ENCODE results near the gene KRTAP10-3.
"Not testable (repeated sequence)": the region's sequence is repeated elsewhere in the genome, so short reads cannot be mapped to it uniquely, and the experiment has no call there.

The KRTAP10-3 gene

DNA sequence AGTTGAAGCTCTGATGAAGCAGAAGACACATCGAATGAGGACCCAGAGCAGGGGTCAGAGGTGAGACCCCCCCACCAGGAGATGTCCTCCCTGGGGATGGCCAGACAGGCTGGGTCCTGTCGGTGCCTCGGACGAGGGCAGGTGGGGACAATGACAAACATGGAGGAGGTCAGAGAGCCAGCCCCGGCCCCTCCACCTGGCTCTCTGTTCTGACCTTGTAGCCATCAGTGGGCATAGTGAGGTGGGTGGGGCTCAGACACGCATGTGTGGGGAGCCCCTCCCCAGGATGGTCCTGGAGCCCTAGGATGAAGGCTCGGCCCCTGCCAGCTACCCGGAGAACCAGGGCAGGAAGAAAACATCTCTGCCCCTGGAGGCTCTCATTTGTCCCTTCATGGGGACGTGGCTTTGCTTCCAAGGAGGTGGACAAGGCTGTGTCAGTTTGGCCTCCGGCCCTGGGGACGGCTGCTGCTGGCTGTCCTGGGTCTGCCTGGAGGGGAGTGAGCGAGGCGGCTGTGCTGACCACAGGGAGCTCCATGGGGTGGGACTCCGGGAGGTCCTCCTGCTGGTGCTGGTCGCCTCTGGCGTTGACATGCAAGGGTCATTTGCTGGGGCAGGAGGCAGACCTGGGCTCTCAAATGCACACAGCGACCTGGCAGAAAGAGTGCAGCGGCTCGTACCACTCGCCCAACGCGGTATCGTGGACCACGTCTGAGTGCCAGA lies 31.2 kb upstream of the KRTAP10-3 start:
- no peak for FAIRE-seq

GRCh38 chr21:44589094-44589493 lies 30.5 kb upstream of the KRTAP10-3 start:
- no peak for FAIRE-seq

GRCh38 chr21:44585892-44586291 lies 27.3 kb upstream of the KRTAP10-3 start:
- FAIRE-seq: no peak

- FAIRE-seq: no peak
Observed at GRCh38 chr21:44583800-44584147, 25.2 kb upstream of the KRTAP10-3 start.

DNA sequence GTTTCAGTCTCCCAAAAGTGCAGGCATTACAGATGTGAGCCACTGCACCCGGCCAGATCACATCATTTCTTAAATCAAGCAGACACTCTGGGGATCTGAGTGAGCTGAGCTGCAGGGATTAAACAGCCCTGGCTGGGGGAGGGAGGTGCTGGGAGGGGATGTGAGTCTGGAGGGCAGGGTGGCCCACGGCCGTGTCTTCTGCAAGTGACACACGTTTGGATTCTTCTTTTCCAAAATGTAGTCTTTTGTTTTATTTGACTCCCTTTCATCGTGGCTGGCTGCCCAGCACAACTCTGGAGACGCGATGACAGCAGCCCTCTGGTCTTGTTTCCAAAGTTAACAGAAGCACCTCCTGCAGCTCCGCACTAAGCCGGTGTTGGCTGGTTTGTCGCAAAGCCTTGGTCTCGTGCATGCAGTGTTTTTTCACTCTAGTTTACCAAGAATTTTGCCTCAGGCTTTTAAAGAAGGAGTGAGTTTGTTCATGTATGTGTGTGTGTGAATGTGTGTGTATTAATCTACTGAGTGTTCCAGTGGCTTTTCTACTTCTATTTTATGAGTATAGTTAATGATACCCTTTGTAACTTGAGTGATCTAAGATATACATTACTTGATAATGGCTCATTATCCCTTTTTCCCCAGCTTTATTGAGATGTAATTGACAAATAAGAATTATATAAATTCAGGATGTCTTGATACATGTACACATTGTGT lies 24.6 kb upstream of the KRTAP10-3 start:
- FAIRE-seq: no peak

GRCh38 chr21:44582055-44582454 lies 23.5 kb upstream of the KRTAP10-3 start:
- no peak for FAIRE-seq

- no peak for FAIRE-seq
Observed at GRCh38 chr21:44581158-44581557, 22.6 kb upstream of the KRTAP10-3 start.

- FAIRE-seq: not testable (repeated sequence)
Observed at GRCh38 chr21:44580231-44580821, 21.7 kb upstream of the KRTAP10-3 start, which contains the start of gene KRTAP10-5. Gene KRTAP10-5, minus strand, starts transcription at chr21:44580604. Its CDS starts 26 bp downstream, at chr21:44580578.

DNA sequence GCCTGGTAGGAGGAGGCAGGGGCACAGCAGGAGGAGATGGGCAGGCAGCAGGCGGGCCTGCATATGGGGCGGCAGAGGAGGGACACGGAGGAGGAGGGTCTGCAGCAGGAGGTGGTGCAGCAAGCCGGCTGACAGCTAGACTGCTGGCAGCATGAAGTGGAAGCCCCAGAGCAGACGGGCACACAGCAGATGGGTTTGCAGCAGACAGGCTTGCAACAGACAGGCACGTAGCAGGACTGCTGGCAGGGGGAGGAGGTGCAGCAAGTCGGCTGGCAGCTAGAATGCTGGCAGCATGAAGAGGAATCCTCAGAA lies 21.2 kb upstream of the KRTAP10-3 start:
- FAIRE-seq: no peak

DNA sequence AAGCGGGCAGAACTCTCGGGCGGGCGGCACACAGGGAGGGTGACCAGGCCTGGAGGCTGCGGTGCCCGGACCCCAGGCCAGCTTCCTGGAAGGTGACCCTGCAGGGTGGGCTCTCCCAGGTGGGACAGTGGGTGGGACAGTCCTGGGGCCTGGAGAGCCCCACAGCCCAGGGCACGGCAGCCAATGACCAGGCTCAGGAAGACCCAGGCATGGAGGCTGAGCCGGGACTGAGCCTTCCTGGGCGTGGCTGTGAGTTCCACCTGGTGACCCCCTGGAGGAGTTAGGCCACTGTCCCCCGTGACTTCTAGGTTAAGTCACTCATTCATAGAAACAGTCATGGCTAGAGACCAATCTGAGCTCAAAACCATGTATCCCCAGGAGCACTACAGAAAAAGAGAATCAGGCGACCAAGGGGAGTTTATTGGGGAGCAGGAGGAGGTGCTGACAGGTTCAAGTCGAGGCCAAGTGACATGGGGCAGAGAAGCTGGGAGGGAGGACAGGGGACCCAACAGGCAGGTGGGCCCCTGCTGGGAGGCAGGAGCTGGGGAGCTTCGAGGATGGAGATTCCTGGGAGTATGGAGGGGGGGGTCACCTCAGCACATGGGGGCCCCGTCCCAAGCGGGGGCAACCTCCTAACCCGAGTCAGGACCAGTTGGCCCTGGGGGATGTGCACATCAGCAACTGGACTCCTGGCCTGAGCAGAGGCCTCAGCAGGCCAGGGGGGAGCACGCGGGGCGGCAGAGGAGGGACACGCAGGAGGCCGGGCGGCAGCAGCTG lies 20.6 kb upstream of the KRTAP10-3 start:
- FAIRE-seq: no peak

GRCh38 chr21:44578371-44579055 lies 19.9 kb upstream of the KRTAP10-3 start:
- FAIRE-seq: no peak

DNA sequence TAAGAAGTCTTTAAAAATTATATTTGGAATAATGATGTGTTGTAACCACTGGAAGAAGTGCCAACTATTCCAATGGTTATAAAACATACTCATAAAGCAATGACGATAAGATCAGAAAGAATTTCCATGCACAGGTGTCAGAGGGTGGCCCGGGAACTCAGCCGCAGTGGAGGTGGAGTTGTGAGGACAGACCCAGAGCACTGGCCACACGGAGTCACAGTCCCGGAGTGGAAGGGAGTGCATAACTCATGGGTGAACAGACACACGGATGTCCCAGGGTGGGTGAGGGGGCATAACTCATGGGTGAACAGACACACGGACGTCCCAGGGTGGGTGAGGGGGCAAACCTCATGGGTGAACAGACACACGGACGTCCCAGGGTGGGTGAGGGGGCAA lies 17.4 kb upstream of the KRTAP10-3 start:
- FAIRE-seq: no peak

GRCh38 chr21:44575307-44576024 lies 16.9 kb upstream of the KRTAP10-3 start:
- FAIRE-seq: no peak

DNA sequence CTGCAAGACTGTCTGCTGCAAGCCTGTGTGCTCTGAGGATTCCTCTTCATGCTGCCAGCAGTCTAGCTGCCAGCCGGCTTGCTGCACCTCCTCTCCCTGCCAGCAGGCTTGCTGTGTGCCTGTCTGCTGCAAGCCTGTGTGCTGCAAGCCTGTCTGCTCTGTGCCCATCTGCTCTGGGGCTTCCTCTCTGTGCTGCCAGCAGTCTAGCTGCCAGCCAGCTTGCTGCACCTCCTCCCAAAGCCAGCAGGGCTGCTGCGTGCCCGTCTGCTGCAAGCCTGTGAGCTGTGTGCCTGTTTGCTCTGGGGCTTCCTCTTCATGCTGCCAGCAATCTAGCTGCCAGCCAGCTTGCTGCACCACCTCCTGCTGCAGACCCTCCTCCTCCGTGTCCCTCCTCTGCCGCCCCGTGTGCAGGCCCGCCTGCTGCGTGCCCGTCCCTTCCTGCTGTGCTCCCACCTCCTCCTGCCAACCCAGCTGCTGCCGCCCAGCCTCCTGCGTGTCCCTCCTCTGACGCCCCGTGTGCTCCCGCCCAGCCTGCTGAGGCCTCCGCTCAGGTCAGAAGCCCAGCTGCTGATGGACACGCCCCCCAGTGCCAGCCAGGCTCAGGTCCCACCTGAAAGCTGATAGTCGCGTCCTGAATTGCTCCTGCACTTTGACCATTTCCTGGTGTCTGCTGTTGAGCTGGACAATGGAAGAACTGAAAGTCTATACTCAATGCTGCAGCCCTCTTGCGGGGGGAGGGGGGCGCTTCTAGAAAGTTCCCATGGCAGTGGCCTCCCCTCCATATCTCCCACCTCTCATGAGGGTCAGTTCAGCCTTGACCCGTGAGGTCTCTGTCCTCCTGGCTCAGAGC lies 16.1 kb upstream of the KRTAP10-3 start:
- FAIRE-seq: no peak

DNA sequence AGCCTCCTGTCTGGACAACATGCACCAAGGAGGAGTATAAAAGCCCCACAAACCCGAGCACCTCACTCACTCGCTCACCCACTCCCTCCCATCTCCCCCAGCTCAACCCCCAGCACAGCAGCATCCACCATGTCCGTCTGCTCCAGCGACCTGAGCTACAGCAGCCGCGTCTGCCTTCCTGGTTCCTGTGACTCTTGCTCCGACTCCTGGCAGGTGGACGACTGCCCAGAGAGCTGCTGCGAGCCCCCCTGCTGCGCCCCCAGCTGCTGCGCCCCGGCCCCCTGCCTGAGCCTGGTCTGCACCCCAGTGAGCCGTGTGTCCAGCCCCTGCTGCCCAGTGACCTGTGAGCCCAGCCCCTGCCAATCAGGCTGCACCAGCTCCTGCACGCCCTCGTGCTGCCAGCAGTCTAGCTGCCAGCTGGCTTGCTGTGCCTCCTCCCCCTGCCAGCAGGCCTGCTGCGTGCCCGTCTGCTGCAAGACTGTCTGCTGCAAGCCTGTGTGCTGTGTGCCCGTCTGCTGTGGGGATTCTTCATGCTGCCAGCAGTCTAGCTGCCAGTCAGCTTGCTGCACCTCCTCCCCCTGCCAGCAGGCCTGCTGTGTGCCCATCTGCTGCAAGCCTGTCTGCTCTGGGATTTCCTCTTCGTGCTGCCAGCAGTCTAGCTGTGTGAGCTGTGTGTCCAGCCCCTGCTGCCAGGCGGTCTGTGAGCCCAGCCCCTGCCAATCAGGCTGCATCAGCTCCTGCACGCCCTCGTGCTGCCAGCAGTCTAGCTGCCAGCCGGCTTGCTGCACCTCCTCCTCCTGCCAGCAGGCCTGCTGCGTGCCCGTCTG lies 15.2 kb upstream of the KRTAP10-3 start, which contains the start of gene KRTAP10-4:
Gene KRTAP10-4, plus strand, starts transcription at position 100 of the 827 bp plus-strand sequence. Its CDS starts 30 bp downstream, at position 130.
- FAIRE-seq: not testable (repeated sequence)

DNA sequence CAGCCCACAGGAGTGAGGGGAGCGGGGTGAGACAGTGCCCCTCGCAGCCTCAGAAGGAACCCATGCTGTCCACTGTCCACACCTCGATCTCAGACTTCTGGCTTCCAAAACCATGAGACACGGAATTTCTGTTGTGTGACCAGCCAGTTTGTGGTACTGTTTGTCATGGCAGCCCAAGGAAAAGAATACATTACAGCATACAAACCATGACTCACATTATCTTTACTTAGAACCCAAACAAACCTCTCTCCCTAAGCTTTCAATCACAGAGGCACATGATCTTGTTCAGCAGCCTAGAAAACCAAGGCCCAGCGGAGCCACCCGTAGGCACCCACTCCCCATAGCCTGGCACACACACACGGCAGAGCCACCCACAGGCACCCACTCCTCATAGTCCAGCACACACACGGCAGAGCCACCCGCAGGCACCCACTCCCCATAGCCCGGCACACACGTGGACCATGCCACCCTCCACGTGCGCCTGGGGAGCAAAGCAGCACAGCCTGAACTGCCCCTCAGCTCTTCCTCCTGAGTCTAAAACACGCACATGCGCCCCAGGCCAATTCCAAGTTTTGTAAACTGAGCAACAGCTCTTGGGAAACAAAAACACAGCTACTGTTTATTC lies 14.5 kb upstream of the KRTAP10-3 start:
- FAIRE-seq: no peak

DNA sequence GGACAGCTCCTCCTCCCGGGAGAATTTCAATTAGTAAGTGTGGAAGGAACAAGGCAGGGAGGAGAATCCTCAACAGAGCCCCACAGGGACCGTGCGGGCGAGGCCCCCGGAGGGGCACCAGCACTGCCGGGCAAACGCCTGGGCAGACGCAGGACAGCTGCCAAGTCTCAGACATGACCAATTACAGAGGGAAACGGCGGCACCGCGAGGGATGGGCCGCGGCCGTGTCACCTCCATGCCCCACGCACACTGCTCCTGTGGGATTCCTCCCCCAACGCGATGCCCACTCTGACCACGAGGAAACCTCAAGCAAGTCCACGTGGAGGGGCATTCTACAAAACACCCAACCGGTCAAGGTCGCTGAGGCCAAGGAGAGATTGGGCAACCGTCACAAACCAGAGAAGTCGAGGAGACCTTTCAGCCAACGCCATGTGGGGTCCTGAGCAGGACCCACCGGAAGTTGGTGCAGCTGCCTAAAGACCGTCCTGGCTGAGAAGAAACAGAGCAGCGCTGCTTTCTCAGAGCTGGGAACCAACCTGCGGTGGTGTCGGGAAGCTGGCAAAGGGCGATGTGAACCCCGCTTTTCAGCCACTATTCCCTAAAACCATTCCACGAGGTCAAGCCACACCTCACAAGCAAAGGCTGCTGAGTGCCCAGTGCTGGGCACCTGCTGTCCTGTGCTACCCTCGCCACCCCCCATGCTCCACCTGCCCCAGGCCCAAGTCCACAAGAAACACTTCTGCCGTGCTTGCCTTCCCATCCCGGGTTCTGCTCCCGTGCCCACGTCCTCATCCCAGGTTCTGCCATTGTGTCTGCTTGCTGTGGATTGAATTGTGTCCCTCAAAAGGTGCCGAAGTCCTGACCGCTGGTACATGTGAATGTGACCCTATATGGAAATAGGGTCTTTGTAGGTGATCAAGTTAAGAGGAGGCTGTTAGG lies 13.5 kb upstream of the KRTAP10-3 start:
- FAIRE-seq: no peak

DNA sequence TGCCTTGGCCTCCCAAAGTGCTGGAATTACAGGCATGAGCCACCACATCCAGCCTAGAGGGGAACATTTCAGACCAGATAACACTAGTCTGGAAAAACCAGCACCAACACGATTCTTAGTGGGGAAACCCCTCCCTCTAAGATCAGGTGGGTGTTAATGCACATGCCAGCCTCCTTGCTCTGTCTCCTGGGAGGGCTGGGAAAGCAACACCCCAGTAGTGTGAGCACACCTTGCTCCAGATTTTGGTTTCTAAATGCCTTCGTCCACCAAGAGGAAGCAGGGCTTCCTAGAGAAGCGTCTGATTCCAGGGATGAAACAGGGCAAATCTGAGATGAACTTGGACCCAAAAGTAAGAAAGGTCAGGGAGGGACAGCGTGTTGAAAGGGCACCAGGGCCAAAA lies 12.7 kb upstream of the KRTAP10-3 start:
- no peak for FAIRE-seq

All from colon (tissue), 2 donors.